Fibroblast of peridontal ligament (primary cell): ENCODE results near the gene COMP.
"Not testable (repeated sequence)": the region's sequence is repeated elsewhere in the genome, so short reads cannot be mapped to it uniquely, and the experiment has no call there.

ENCODE experiments used
- DNase-seq: peaks from one replicate; pipeline ENCODE4 v3.0.0-alpha.2; 2010; ENCODE audit errors: extremely low read depth

COMP gene

GRCh38 chr19:18749362-18750231 is 41.5 kb downstream of the COMP start:
- no peak for DNase-seq

GRCh38 chr19:18746401-18747325 is 44.4 kb downstream of the COMP start:
- DNase-seq: no peak

GRCh38 chr19:18745931-18746330 is 45.2 kb downstream of the COMP start:
- no peak for DNase-seq

- DNase-seq: no peak
Measured at GRCh38 chr19:18745012-18745735, 45.9 kb downstream of the COMP start.

- no peak for DNase-seq
Measured at GRCh38 chr19:18743784-18744418, 47.2 kb downstream of the COMP start.

GRCh38 chr19:18742838-18743783 is 48.0 kb downstream of the COMP start:
- DNase-seq: no peak

- DNase-seq: no peak
Measured at GRCh38 chr19:18742324-18742723, 48.8 kb downstream of the COMP start.

- DNase-seq: no peak
Measured at GRCh38 chr19:18741124-18742121, 49.7 kb downstream of the COMP start.

GRCh38 chr19:18738961-18739690 is 52.0 kb downstream of the COMP start:
- DNase-seq: no peak

- no peak for DNase-seq
Measured at GRCh38 chr19:18737954-18738351, 53.2 kb downstream of the COMP start.

GRCh38 chr19:18737337-18737953 is 53.7 kb downstream of the COMP start:
- no peak for DNase-seq

GRCh38 chr19:18736415-18737336 is 54.4 kb downstream of the COMP start:
- DNase-seq: no peak

- no peak for DNase-seq
Measured at GRCh38 chr19:18735752-18736151, 55.4 kb downstream of the COMP start.

- DNase-seq: no peak
Measured at GRCh38 chr19:18735324-18735723, 55.8 kb downstream of the COMP start.

GRCh38 chr19:18733762-18734332 is 57.3 kb downstream of the COMP start:
- DNase-seq: not testable (repeated sequence)

GRCh38 chr19:18733196-18733647 is 57.9 kb downstream of the COMP start:
- peak; percentile 90 for DNase-seq
